Upper lobe of right lung (tissue), 1 donor: ENCODE results near the gene ZNF793. TPM values are rescaled to one million over a fixed set of nuclear protein-coding genes. Genes with fewer than 3 reads are reported as not detected.

Source experiments
- ATAC-seq: fragments of 200-7000 bp; cut with Tn5 transposase; one replicate; pipeline ENCODE4 v1.9.1; 2020; ENCODE audit warnings: mild to moderate bottlenecking, moderate library complexity
- DNase-seq: peaks from one replicate; pipeline ENCODE4 v3.0.0-alpha.2; 2020
- H3K27ac ChIP-seq: fragments of 200-600 bp; one replicate; pipeline ENCODE4 v1.8.0; 2022
- H3K27me3 ChIP-seq: fragments of 200-600 bp; one replicate; pipeline ENCODE4 v1.8.0; 2022; ENCODE audit warnings: mild to moderate bottlenecking
- H3K36me3 ChIP-seq: fragments of 200-600 bp; one replicate; pipeline ENCODE4 v1.8.0; 2022
- H3K4me1 ChIP-seq: fragments of 200-600 bp; one replicate; pipeline ENCODE4 v1.8.0; 2022
- H3K4me3 ChIP-seq: fragments of 200-600 bp; one replicate; pipeline ENCODE4 v1.8.0; 2022; ENCODE audit warnings: mild to moderate bottlenecking
- H3K9me3 ChIP-seq: fragments of 200-600 bp; one replicate; pipeline ENCODE4 v1.8.0; 2022
- intact Hi-C: fragments of 100-400 bp; cut with DNase I; formaldehyde crosslinking; loops from one replicate; pipeline ENCODE4 v1.11.0; 2022
- total RNA-seq: library from RNA; stranded (reverse); fragmentation: NEBNext Ultra II Directional; extraction: Animal tissue kit (Norgen Biotek cat#: 25700); gene quantifications from one replicate; pipeline ENCODE4 v1.2.1, GENCODE V29; 2021
- TF ChIP-seq, protein P1 (sequence below): fragments of 200-600 bp; IDR thresholded peaks from one replicate; pipeline ENCODE4 v1.8.0; 2022; ENCODE audit warnings: antibody characterized with exemption
- donor health status: DM: no; HTN: yes; CAD: no; lungs with severe emphysema.

ZNF793 gene
- total RNA-seq, 1 donor from 2014 or later, result 4.2 TPM

DNA sequence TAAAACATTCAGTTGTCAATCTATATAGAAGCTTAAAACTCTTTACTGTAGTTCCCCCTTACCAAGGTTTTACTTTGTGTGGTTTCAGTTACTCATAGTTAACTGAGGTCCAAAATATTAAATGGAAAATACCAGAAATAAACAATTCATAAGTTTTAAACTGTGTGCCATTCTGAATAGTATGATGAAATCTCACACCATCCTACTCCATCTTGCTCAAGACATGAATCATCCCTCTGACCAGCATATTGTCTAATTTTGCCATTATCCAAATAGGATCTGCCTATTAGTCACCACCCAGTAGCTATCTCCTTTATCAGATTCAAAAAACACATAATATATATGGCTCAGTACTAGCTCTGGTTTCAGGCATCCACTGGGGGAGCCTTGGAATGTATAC is 65.5 kb downstream of the ZNF793 start:
- TF ChIP-seq, protein P1, sequence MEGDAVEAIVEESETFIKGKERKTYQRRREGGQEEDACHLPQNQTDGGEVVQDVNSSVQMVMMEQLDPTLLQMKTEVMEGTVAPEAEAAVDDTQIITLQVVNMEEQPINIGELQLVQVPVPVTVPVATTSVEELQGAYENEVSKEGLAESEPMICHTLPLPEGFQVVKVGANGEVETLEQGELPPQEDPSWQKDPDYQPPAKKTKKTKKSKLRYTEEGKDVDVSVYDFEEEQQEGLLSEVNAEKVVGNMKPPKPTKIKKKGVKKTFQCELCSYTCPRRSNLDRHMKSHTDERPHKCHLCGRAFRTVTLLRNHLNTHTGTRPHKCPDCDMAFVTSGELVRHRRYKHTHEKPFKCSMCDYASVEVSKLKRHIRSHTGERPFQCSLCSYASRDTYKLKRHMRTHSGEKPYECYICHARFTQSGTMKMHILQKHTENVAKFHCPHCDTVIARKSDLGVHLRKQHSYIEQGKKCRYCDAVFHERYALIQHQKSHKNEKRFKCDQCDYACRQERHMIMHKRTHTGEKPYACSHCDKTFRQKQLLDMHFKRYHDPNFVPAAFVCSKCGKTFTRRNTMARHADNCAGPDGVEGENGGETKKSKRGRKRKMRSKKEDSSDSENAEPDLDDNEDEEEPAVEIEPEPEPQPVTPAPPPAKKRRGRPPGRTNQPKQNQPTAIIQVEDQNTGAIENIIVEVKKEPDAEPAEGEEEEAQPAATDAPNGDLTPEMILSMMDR, result no peak

DNA sequence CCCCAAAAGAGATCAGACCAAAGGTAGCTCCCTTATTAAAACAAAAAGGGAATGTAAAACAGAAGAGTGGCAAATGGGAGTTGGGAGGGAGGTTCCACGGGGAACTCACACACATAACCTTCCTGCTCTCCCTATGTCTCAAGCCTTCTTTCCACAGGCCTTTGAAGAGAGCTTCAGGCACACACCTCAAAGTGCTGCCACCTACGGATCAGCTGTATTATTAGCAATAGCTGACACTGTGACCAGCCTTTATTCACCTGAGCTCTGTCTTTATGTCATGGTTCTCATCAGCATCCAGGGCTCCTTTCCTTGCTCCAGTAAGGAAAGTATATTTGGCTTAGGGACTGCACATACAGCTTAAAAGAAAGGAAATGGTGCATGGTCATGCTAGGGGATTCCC is 76.6 kb downstream of the ZNF793 start:
- no peak for DNase-seq
- intact Hi-C loops, result no loop called here
- no peaks in the 10 kb centered on the region for H3K4me1 ChIP-seq
- peaks cover 30% of the 10 kb centered on the region for H3K36me3 ChIP-seq
- TF ChIP-seq, protein P1, result no peak
- no peaks in the 10 kb centered on the region for H3K27me3 ChIP-seq
- ATAC-seq, result no peak
- H3K9me3 ChIP-seq, result peaks cover 62% of the 10 kb centered on the region
- no peak overlapping the region for H3K27ac ChIP-seq
- H3K4me3 ChIP-seq, result no peak overlapping the region

More for the DNA sequence above, 65.5 kb downstream of the ZNF793 start:
- intact Hi-C loops, result no loop called here
- Histone ChIP-seq H3K27me3 (no peaks in the 10 kb centered on the region), H3K4me3 (no peak overlapping the region), H3K9me3 (peaks cover 44% of the 10 kb centered on the region), H3K27ac (no peak overlapping the region), H3K4me1 (no peaks in the 10 kb centered on the region), H3K36me3 (no peaks in the 10 kb centered on the region)
- ATAC-seq (no peak), DNase-seq (no peak)

Other genes with a start within 250 kb of the ZNF793 start
- 6.3 TPM for gene ZNF527, start 135.8 kb upstream of the ZNF793 start, total RNA-seq
- 5.2 TPM for gene ZNF569, start 39.5 kb upstream of the ZNF793 start, total RNA-seq
- gene ZNF570, start 37.6 kb upstream of the ZNF793 start, total RNA-seq, result 4.4 TPM
- gene ZNF571, start 87.9 kb downstream of the ZNF793 start, total RNA-seq, result 5.5 TPM
- gene ZNF540, start 87.9 kb downstream of the ZNF793 start, total RNA-seq, result 6.1 TPM
- gene ZFP30, start 148.5 kb downstream of the ZNF793 start, total RNA-seq, result 10.4 TPM
- gene ZNF607, start 212.8 kb downstream of the ZNF793 start, total RNA-seq, result 7.5 TPM